ENCODE results near the gene DLG2.

The DLG2 gene

DNA sequence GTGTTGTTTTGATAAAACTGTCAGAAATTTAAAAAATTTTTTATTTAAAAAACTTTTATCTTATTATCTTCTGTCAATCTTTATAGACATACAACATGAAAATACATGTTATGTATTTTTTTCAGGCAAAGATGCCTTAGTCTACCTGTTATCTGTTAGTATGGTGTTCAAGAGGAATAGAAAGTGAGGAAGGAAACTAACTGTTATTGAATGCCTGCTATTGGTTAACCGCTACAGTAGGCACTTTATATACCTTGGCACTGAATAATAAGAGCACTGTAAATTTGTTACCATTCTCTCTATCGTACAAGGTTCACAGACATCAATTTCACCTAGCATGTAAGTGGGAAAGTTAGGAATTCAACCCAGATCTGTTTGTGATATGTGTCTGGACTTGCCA lies 2068.9 kb downstream of the DLG2 start:
- no peak for DNase-seq (ENCODE audit: low read depth)
- no peak overlapping the region for H3K4me3 ChIP-seq (ENCODE audit: low read length)
- TF ChIP-seq, protein P1, sequence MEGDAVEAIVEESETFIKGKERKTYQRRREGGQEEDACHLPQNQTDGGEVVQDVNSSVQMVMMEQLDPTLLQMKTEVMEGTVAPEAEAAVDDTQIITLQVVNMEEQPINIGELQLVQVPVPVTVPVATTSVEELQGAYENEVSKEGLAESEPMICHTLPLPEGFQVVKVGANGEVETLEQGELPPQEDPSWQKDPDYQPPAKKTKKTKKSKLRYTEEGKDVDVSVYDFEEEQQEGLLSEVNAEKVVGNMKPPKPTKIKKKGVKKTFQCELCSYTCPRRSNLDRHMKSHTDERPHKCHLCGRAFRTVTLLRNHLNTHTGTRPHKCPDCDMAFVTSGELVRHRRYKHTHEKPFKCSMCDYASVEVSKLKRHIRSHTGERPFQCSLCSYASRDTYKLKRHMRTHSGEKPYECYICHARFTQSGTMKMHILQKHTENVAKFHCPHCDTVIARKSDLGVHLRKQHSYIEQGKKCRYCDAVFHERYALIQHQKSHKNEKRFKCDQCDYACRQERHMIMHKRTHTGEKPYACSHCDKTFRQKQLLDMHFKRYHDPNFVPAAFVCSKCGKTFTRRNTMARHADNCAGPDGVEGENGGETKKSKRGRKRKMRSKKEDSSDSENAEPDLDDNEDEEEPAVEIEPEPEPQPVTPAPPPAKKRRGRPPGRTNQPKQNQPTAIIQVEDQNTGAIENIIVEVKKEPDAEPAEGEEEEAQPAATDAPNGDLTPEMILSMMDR (conservative IDR thresholded peaks at IDR 0.05; ENCODE audit: low read depth, low read length), result no peak

DNA sequence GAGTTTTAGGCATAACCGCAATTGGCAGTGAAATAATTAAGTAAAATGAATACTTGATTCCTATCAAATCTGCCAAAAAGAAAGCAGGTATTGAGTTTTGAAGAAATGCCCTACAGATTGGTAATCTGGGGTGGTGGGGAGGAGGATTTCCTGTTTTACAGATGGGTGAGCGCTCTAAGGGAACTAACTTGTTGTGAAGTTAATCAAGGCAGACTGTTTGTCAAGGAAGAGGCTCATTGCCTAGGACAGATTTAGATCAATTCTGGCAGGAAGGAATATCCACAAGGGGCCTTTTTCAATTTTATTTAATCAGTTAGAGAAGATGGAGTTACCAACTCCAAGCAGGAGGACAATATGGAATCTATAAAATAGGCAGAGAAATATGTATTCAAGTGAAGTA lies 2069.5 kb downstream of the DLG2 start:
- H3K4me3 ChIP-seq (ENCODE audit: low read length), result no peak overlapping the region
- TF ChIP-seq, protein P1 (conservative IDR thresholded peaks at IDR 0.05; ENCODE audit: low read depth, low read length), result no peak
- no peak for DNase-seq (ENCODE audit: low read depth)

DNA sequence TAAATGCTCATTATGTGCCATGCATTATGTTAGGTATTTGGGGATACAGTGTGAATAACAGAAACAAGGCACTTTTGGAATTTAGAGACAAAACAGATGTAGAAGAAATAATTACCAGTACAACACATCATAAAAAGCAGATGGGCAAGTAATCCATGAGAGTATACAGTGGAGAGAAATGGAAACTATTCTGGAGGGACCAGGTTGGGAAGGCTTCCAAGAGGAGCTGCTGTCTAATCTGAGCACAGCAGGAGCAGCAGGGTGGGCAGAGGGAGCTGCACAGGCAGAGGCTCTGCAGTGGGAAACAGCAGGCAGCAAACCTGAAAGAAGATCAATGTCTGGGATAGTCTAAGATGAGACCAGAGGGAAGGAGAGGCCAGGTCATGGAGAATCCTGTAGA lies 2072.3 kb downstream of the DLG2 start:
- H3K4me3 ChIP-seq (ENCODE audit: low read length), result no peak overlapping the region
- TF ChIP-seq, protein P1 (conservative IDR thresholded peaks at IDR 0.05; ENCODE audit: low read depth, low read length), result no peak
- DNase-seq (ENCODE audit: low read depth), result no peak

DNA sequence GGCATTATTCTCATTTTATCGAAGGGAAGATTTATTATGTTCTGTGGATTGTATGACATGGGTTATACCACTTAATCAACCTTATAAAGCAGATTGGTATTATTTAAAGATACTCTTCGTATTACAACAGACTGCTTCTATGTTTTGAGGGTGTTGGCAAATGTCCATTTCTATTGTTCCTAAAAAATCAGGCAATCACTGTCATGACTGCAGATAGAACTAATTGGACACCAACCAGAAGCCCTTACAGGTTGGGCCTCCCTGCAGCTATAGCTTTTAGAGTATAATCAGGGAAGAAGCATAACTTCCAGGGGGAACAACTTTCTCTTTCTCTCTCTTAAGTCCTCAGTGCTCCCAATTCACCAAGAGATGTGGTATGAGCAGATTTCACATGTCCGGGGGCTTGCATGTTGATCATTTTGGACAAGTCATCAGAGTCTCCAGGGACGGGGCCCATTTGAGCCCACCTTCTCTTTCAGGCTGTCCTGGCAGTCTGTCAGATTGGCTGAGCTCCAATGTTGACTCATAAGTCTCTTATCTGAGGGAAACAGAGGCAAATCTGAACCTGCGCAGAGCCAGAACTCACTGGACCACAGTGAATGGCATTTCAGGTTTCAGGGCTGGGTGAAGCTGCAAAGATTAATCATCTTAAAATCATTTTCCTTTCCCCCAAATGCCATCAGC lies 2077.0 kb downstream of the DLG2 start:
- TF ChIP-seq, protein P1 (conservative IDR thresholded peaks at IDR 0.05; ENCODE audit: low read depth, low read length), result no peak
- no peak overlapping the region for H3K4me3 ChIP-seq (ENCODE audit: low read length)
- no peak for DNase-seq (ENCODE audit: low read depth)

DNA sequence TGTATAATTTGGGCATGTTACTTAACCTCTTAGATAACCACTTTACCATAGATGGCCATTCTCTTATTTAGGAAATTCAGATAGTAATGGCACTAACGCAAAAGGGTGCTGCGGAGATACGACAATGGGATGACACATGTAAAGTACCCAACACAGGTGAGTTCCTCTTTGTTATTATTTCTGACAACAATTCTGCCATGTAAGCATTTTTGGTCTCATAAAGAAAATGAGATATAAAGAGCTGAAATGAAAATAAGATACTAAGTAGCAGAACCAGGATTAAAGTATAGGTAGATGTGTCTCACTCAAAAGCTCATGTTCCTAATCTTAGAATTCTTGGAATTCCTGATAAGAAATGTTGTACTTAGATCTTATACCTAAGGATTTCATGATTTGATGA lies 2080.8 kb downstream of the DLG2 start:
- no peak for DNase-seq (ENCODE audit: low read depth)
- TF ChIP-seq, protein P1 (conservative IDR thresholded peaks at IDR 0.05; ENCODE audit: low read depth, low read length), result no peak
- no peak overlapping the region for H3K4me3 ChIP-seq (ENCODE audit: low read length)

DNA sequence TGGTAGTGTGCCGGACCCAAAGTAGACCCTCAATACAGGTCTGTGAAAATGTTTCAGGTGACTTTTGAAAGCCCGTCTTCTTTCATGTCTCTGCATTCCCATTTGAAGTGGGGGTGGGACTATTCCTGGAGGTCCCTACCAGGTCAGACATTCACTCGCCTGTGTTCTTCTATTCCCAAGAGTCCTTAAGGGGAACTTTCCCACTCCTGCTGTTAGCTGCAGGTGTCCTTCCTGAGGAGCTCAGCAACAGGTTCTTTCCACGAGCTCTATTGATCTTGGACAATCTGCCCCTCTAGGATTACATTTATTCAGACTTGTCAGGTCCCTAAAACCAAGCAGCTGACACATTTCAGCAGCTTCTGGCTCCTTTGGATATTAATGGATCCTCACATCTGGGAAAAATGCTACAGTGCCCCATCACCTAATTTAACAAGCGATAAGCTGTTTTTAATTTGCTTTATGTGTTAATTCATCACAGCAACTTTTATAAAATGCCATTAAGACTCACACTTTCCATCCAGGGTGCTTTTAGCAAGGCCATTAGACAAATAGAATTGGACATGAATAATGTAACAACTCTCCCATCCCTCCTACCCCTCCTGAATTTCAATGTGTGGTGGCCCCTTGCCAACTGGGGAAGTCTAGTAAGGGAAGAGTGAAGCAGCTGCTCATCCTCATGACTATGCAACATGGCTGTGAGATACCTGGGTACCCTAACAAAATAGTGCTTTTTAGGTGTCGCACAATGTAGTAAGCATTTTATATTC lies 2081.5 kb downstream of the DLG2 start:
- no peak for DNase-seq (ENCODE audit: low read depth)
- no peak overlapping the region for H3K4me3 ChIP-seq (ENCODE audit: low read length)
- TF ChIP-seq, protein P1 (conservative IDR thresholded peaks at IDR 0.05; ENCODE audit: low read depth, low read length), result no peak

DNA sequence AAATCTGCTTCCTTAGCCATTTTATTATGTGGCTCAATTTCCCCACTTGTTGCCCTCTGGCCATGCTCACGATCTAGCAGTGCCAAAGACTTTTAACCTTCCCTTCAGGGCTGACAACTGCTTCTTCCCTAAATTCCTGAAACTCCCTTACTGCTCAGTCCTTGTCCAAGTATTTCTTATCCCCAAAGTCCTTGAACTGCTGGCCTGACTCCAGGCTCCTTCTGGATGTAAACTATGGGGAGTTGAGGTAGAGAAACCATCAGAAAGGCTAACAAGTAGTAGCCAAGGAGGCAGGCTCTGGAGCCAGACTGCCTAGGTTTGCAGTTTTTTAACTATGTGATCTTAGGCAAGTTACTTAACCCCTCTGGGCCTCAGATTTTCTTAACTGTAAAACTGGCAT lies 2082.3 kb downstream of the DLG2 start:
- no peak for DNase-seq (ENCODE audit: low read depth)
- TF ChIP-seq, protein P1 (conservative IDR thresholded peaks at IDR 0.05; ENCODE audit: low read depth, low read length), result no peak
- H3K4me3 ChIP-seq (ENCODE audit: low read length), result no peak overlapping the region
